Kidney epithelial cell (primary cell): ENCODE data around the gene TRMT10C. TPM values are rescaled to one million over a fixed set of nuclear protein-coding genes. Genes with fewer than 3 reads are reported as not detected.

Experiments
- DNase-seq: peaks from one replicate; pipeline ENCODE4 v3.0.0-alpha.2; 2010; ENCODE audit warnings: low read depth
- H3K27me3 ChIP-seq: 2 replicates; pipeline ENCODE4 v1.6.0; 2011; ENCODE audit warnings: low read length; ENCODE audit not compliant: control insufficient read depth, insufficient read depth
- H3K36me3 ChIP-seq: 2 replicates; pipeline ENCODE4 v1.5.1; 2011; ENCODE audit warnings: low read length; ENCODE audit not compliant: control insufficient read depth, insufficient read depth
- H3K4me3 ChIP-seq: 2 replicates; pipeline ENCODE4 v1.5.1; 2011; ENCODE audit warnings: low read depth, mild to moderate bottlenecking, control low read depth, low read length
- total RNA-seq: library from RNA; depleted of rRNA; stranded (reverse); fragments of >200 nt; gene quantifications from 2 replicates; pipeline ENCODE4 v1.2.3, GENCODE V29; 2015
- TF ChIP-seq, protein P1 (sequence below): IDR thresholded peaks from 2 replicates; pipeline ENCODE4 v1.5.1; 2011; ENCODE audit warnings: mild to moderate bottlenecking, moderate library complexity, low read length, control low read depth, inconsistent platforms; ENCODE audit not compliant: insufficient read depth, poor library complexity, severe bottlenecking

The TRMT10C gene
- total RNA-seq, 1 donor from 2014 or later: 43.7 TPM

DNA sequence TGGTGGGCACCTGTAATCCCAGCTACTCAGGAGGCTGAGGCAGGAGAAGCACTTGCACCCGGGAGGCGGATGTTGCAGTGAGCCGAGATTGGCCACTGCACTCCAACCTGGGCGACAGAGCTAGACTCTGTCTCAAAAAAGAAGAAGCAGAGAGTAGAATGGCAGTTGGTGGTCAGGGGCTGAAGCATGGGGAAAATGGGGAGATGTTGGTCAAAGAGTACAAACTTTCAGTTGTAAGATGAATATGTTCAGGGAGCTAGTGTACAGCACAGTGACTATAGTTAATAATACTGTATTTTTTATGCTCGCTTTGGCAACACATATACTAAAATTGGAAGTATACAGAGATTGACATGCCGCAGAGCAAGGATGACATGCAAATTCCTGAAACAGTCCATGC, 53.9 kb downstream of the TRMT10C start:
- no peak overlapping the region for H3K4me3 ChIP-seq
- no peaks in the 10 kb centered on the region for H3K27me3 ChIP-seq
- H3K36me3 ChIP-seq: no peaks in the 10 kb centered on the region
- no peak for DNase-seq
- TF ChIP-seq, protein P1, sequence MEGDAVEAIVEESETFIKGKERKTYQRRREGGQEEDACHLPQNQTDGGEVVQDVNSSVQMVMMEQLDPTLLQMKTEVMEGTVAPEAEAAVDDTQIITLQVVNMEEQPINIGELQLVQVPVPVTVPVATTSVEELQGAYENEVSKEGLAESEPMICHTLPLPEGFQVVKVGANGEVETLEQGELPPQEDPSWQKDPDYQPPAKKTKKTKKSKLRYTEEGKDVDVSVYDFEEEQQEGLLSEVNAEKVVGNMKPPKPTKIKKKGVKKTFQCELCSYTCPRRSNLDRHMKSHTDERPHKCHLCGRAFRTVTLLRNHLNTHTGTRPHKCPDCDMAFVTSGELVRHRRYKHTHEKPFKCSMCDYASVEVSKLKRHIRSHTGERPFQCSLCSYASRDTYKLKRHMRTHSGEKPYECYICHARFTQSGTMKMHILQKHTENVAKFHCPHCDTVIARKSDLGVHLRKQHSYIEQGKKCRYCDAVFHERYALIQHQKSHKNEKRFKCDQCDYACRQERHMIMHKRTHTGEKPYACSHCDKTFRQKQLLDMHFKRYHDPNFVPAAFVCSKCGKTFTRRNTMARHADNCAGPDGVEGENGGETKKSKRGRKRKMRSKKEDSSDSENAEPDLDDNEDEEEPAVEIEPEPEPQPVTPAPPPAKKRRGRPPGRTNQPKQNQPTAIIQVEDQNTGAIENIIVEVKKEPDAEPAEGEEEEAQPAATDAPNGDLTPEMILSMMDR: no peak

Other genes with a start within 250 kb of the TRMT10C start
- gene IMPG2, start 241.3 kb upstream of the TRMT10C start, total RNA-seq: 0.07 and 0.17 TPM in 2 replicates
- 11.9 and 15.6 TPM in 2 replicates for gene SENP7, start 48.7 kb upstream of the TRMT10C start, total RNA-seq
- gene PCNP, start 12.3 kb downstream of the TRMT10C start, total RNA-seq: 90.6 and 106 TPM in 2 replicates
- 16.9 and 18.3 TPM in 2 replicates for gene ZBTB11, start 115.3 kb downstream of the TRMT10C start, total RNA-seq
- gene RPL24, start 124.8 kb downstream of the TRMT10C start, total RNA-seq: 1,361 and 1,576 TPM in 2 replicates
- 7.5 and 9.7 TPM in 2 replicates for gene CEP97, start 162.7 kb downstream of the TRMT10C start, total RNA-seq
- 13.6 and 16.9 TPM in 2 replicates for gene NXPE3, start 217.3 kb downstream of the TRMT10C start, total RNA-seq